ENCODE results near the gene PCNX1.
"Not testable (repeated sequence)": the region's sequence is repeated elsewhere in the genome, so short reads cannot be mapped to it uniquely, and the experiment has no call there.

The PCNX1 gene

DNA sequence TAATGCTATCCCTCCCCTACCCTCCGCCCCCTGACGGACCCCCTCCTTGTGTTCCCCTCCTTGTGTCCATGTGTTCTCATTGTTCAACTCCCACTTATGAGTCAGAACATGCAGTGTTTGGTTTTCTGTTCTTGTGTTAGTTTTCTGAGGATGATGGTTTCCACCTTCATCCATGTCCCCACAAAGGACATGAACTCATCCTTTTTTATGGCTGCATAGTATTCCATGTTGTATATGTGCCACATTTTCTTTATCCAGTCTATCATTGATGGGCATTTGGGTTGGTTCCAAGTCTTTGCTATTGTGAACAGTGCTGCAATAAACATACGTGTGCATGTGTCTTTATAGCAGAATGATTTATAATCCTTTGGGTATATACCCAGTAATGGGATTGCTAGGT, 112.7 kb downstream of the PCNX1 start:
- not testable (repeated sequence) for DNase-seq (ENCODE audit: low read depth)

DNA sequence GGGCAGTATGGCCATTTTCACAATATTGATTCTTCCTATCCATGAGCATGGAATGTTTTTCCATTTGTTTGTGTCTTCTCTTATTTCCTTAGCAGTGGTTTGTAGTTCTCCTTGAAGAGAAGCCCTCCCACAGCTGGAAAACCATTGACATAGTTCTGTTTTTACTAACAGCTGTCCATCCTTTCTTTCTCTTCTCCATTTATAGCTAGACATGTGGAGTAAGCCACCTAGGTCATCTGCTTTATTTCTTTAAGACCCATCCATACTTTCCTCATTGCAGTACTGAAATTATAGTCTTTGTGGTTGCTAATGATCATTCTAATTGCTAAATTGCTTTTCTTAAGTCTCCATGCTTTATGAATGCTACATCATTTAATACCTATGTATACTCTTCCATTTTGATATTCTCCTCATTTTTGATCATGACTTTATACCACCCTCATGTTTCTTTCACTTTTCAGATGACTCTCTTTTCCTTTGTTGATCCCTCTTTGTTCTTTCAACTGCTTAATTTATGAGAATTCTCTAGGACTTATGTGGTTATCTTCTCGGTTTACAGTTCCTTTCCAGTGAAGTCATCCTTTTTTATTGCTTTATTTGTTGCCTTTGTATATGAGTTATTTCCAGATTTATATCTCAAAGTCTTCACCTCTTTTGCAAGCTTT, 114.2 kb downstream of the PCNX1 start:
- DNase-seq (ENCODE audit: low read depth), result peak; percentile 90

DNA sequence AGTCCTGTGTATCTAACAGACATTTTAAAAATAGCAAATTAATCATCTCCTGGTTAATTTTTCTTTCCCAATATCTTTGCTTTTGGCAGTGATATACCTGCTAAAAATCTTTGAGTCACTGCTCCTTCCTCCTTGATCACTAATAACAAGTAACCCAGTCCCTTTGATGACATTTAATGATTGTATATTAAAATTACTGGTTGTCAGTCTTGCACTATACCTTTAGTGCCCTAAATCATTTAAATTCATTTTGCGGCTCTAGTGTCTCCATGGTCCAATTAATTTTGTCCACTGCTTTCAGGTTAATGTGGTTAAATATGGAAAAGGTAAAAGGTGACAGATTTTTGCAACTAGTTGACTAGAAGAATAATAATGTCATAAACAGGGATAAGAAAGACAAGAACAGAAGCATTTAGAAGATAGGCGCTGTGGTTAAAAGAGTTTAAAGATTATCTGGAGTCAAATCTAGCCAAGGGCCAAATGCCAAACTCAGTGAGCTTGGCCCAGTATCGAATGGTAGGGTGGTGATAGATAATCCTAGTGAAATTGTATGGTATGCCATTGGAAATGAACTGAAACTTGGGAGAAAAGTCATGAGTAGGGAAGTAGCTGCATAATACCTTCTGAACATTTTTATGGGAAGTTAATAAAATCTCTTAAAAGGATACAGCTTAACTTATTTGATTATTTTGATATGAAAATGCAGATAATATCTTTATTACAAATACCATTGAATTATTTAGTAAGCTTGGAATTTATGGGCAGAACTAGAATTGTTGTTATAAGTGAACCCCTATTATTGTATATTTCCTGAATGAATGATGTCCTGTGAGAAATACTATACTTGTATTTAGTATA, 115.0 kb downstream of the PCNX1 start:
- DNase-seq (ENCODE audit: low read depth), result no peak

DNA sequence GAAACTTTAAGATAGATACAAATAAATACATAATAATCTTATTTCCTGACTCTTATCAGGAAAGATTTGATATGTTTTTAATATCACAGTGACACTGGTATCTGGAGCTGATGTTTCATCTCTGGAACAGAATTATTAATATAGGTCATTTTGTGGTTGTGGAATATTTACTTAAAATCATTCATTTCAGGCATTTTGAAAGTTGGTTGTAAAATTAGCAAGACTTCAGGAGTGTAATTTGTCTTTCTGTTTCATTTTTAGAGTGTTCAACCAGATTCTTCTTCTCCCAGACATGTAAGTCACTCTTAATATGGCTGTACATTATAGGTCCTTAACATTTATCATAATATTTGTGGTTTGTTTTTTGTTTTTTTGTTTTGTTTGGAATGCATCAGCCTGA, 115.7 kb downstream of the PCNX1 start:
- no peak for DNase-seq (ENCODE audit: low read depth)

DNA sequence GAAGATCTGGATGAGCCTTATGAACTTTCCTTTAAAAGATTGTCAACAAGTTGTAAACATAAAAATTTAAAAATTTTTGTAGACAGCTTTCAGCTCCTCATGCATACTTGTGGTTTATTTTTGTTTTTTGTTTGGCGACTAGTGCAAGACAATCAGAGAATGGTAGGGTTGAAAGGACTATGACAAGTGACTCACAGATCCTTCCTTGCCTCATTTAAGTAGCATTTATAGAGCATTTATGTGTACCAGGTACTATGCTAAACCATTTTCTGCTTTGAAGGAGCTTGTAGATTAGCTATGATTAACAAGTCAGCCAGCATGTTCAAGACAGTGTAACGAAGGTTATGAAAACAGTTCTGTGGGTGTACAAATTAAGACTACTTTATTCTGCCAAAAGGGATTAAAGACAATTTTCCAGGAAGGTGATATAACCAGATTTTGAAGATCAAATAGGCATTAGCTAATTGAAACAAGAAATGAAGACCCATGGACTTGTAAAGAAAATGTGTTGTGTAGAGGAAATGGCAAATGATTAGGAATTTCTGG, 122.0 kb downstream of the PCNX1 start:
- DNase-seq (ENCODE audit: low read depth), result peak; percentile 29

DNA sequence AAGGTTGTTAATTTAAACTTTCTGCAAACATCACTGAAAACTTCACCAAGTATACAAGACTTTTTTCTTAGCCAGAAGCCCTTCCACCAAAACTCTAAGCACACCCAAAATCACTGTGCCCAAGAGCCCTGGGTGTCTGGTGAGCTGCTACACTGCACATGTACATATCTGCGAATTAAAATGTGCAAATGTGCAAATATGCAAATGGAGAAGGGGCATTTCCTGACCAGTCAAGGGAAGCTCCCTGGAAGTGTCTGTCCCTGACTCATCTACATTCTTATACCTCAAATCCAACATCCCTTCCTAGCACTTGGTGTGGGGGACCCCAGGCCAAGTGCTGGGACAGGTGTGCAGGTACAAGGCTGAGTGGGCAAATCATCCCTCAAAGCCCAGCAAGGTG, 123.7 kb downstream of the PCNX1 start:
- DNase-seq (ENCODE audit: low read depth), result no peak

DNA sequence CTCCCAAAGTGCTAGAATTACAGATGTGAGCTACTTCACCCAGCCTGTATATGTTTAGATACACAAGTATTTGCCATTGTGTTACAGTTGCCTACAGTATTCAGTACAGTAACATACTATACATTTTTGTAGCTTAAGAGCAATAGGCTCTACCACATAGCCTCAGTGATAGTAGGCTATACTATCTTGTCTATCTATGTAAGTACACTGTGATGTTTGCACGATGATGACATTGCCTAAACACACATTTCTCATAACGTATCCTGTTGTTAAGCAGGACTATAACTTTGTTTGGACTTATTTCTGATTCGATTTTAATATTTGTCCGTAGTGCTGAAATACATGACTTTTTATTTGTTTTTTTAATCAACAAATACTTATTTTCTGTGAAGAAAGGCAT, 129.2 kb downstream of the PCNX1 start:
- DNase-seq (ENCODE audit: low read depth), result no peak

DNA sequence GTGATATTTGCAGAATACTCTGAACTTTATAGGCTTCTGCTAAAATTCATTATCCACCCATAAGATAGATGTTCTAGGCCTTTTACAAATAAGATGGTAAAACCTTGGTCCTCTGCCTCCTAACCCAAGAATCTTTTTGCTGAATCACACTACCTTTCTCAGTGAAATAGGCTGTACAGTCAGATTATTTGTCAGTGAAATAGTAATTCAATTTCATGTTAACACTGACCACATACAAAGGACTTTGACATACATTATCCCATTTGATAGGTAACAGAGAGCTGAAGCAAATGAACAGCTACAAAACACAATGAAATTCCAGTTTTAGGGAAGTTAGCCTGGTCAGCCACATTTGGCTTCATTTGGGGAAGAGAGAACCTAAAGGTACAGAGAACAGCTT, 141.1 kb downstream of the PCNX1 start:
- DNase-seq (ENCODE audit: low read depth), result no peak

DNA sequence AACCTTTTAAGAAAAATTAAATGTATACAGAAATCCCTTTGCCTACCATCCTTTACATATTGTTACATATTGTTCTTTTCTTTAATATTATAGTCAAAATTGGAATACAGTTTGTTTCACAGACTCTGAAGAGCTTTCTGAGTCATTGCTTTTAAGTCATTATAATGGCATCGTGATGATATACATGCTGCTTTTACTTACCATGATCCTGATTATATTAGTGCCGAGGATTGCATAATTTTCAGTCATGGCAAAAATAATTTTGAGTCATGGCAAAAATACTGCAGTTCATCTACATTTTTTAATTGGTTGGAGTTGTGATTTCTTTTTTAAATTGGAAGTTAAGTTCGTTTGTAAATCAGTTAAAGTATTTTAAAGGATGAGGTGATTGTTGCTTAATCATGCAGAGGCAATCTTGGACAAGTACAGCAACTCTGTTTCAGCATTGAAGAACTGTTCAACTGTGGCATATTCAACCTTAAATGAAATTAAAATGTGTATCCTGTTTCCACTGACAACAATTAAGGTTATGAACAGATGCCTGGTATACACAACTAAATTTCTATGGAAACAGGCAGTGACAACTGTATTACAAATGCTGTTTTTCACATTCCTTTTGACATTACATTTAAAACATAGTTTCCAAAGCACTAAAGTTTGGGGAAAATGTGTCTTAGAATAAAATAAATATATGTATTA, 142.3 kb downstream of the PCNX1 start:
- peak; percentile 53 for DNase-seq (ENCODE audit: low read depth)

DNA sequence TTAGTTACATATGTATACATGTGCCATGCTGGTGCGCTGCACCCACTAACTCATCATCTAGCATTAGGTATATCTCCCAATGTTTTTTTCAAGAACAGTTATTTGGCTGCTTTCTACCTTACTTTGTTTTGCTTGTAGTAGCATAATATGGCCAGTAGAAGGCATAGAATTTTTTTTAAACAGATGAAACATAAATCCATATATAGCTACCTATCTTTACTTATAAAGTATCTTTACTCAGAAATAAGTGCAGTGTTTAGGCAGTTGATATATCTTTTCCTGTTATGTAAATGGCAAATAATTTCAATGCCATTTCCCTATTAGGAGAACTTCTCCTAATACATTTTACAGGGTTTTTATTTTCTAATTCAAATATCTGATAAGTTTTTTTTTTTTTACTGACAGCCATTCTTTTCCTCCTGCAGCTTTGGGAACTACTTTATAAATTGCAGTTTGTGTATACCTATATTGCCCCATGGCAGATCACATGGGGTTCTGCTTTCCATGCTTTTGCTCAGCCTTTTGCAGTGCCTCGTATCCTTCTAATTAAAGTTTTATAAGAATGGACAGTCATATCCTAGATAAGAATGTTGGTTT, 143.1 kb downstream of the PCNX1 start:
- peak; percentile 24 for DNase-seq (ENCODE audit: low read depth)

DNA sequence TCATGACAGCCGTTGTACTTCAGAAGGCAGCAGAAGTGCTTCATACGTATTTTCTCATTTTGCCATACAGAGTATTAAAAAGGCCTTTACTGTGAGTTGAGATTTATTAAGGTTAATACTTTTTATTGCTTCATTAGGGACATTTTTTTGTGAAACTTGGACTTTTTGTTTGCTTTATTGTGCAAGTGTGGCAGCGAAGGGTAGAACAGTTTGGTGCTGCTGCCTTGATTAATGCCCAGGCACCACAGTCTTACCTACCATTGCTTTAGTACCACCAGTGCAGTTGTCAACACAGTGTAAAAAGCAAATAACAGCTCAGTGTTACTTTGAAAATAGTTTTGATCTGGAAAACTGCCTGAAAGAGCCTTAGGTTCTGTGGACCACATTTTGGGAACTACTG, 147.4 kb downstream of the PCNX1 start:
- no peak for DNase-seq (ENCODE audit: low read depth)

DNA sequence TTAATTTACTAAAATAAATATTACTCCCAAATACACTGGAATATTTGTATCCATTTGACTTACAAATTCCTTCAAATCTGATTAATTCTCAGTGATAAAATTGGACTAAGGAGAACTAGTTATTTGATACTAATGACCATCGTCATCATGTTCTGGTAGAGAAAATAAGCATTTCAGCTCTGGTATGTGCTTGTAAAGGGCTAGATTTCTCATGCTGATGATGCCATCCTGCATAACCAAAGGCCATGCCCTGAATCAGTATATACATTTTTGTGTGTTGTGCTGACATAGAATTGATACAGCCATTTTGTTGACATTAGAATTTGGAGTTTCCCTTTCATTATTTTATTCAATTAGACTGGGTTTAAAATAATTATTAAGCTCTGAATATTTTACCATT, 148.9 kb downstream of the PCNX1 start:
- peak; percentile 52 for DNase-seq (ENCODE audit: low read depth)

DNA sequence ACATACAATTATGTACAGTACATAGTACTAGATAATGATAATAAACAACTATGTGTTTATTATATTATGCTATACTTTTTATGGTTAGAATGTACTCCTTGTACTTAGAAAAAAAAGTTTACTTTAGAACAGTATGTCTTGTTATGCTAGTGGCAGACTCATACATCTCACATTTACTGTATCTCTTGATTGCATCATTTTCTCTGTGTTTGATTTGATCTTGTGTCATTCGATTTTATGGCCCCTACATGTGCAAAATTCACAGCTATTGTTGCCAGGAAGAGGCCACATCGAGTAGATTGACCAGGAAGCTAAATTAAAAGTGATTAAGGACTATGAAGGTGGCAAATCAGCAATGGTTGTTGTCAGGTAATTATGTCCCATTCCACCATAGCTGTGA, 153.0 kb downstream of the PCNX1 start:
- peak; percentile 25 for DNase-seq (ENCODE audit: low read depth)

DNA sequence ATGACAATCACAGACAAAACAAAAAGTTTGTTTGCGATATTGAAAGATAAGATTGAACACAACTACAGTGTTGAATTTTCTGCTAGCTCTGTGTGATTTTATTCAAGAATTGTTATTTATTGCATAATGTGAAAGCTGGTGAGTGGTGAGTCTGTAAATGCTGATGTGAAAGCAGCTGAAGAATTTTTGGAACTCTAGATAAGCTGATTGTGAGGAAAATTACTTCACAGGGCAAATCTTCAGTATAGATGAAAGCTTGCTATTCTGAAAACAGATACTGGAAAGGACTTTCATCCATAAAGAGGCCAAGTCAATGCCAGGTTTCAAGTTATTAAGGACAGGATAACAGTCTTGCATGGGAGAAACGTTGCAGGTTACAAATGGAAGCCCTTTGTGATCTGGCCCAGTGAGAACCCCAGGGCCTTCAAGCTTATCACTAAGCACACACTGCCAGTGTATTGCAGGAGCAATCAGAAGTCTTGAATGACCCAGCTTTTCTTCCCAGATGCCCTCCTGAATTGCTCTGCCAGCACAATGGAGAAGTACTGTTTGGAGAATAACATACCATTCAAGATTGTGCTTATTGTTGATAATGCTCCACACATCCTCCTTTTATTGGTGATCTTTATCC, 153.7 kb downstream of the PCNX1 start:
- peak; percentile 59 for DNase-seq (ENCODE audit: low read depth)

DNA sequence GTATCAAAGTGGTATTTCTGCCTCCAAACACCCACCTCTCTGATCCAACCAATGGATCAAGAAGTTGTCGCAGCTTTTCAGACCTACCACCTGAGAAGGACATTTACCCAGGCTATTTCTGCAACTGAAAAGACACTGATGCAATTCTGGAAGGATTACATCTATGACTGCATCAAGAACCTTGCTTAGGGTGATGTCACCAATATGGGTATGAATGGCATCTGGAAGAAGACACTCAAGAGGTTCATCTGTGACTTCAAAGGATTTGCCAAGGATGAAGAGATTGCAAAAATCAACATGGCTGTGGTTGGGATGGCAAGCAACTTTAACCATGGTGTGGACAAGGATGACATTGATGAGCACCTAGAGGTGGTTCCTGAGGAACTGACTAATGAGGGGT, 154.2 kb downstream of the PCNX1 start:
- DNase-seq (ENCODE audit: low read depth), result peak; percentile 44

DNA sequence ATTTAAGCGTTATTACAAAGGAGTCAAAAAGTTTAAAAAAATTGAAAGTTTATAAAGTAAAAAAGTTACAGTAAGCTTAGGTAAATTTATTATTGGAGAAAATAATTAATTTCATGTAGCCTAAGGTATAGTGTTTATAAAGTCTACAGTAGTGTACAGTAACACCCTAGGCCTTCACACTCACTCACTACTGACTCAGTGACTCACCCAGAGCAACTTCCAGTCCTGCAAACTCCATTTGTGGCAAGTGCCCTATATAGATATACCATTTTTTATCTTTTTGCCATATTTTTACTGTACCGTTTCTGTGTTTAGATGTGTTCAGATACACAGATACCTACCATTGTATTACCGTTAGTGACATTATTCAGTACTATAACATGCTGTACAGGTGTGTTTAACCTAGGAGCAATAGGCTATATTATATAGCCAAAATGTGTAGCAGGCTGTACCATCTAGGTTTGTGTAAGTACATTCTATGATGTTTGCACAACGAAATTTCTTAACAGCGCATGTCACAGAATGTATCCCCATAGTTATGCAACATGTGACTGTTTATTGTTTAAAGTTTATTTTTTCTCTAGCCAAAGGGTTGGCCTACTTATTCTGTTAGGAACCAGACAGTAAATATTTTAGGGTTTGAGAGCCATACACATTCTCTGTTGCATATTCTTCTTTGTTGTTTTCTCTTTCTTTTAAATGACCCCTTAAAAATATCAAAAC, 155.5 kb downstream of the PCNX1 start:
- DNase-seq (ENCODE audit: low read depth), result peak; percentile 11

DNA sequence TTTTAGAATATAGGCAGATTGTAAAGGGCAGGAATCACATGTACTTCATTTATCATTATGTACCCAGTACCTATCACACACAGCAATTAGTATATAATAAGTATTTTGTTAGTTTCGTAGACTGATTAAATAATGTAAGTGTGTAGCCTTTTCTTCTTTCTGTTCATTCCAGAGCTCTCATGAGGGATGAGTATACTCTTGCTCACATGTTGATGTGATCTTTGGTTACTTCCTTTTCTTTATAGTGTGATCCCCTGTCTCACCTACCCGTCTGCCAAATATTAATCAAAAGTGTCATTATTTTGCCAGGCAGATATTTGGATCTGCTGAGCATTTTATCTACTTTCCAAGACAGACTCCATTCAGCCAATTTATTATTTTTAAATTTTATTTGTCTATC, 156.1 kb downstream of the PCNX1 start:
- DNase-seq (ENCODE audit: low read depth), result no peak

DNA sequence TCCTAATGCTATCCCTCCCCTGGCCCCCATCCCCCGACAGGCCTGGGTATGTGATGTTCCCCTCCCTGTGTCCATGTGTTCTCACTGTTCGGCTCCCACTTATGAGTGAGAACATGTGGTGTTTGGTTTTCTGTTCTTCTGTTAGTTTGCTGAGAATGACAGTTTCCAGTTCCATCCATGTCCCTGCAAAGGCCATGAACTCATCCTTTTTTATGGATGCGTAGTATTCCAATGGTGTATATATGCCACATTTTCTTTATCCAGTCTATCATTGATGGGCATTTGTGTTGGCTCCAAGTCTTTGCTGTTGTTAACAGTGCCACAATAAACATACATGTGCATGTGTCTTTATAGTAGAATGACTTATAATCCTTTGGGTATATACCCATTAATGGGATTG, 157.5 kb downstream of the PCNX1 start:
- not testable (repeated sequence) for DNase-seq (ENCODE audit: low read depth)

DNA sequence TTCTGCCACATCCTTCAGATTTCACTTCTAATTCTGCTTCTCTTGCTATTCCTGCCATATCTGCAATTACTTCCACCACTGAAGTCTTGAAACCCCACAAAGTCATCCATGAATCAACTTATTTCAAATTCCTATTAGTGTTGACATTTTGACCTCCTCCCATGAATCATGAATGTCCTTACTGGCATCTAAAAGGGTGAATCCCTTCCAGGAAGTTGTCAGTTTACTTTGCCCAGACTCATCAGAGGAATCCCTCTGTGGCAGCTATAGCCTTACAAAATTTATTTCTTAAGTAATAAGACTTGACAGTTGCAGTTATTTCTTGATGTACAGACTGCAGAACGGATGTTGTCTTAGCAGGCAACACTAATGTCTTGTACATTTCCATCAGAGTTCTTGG, 162.9 kb downstream of the PCNX1 start:
- DNase-seq (ENCODE audit: low read depth), result peak; percentile 88

DNA sequence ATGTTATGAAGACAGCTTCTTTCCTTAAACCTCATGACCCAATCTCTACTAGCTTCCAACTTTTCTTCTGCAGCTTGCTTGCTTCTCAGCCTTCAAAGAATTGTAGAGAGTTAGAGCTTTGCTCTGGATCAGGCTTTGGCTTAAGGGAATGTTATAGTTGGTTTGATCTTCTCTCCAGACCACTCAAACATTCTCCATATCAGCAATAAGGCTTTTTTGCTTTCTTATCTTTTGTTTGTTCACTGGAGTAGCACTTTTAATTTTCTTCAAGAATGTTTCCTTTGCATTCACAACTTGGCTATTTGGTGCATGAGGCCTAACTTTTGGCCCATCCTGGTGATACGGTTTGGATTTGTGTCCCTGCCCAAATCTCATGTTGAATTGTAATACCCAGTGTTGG, 163.8 kb downstream of the PCNX1 start:
- no peak for DNase-seq (ENCODE audit: low read depth)

DNA sequence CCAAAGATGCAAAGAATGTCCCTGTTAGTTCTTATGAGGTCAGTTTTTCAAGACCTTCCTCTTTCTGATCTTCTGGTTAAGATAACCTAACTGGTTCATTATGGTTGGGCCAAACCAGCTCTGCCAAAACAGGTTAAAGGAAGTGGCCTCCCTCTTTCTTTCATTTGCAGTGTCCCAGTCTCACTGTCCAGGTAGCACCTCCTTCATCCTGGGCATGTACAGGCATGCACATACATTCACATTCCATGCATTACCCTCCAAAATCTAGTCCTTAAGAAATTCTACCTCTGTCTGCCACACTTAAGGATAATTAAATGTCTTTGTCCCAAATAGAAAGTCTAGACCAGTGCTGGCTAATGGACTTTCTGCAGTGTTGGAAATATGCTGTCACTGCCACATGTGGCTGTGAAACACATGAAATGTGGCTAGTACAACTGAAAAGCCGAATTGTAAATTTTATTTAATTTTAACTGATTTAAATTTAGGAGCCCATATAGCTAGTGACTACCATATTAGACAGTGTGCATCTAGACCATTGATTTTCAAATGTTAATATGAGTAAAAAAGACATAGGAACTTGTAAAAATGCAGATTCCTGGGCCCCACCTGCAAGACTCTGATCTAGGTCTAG, 169.3 kb downstream of the PCNX1 start:
- no peak for DNase-seq (ENCODE audit: low read depth)
